Right hindlimb (tissue), 1 donor: ENCODE data around the gene AFAP1.
A peak's percentile ranks its signal among the peaks of the same experiment; 100 is the strongest.
"Not testable (repeated sequence)": the region's sequence is repeated elsewhere in the genome, so short reads cannot be mapped to it uniquely, and the experiment has no call there.

Experiments used
- DNase-seq: peaks from one replicate; pipeline ENCODE4 v3.0.0-alpha.2; 2018

Gene AFAP1

DNA sequence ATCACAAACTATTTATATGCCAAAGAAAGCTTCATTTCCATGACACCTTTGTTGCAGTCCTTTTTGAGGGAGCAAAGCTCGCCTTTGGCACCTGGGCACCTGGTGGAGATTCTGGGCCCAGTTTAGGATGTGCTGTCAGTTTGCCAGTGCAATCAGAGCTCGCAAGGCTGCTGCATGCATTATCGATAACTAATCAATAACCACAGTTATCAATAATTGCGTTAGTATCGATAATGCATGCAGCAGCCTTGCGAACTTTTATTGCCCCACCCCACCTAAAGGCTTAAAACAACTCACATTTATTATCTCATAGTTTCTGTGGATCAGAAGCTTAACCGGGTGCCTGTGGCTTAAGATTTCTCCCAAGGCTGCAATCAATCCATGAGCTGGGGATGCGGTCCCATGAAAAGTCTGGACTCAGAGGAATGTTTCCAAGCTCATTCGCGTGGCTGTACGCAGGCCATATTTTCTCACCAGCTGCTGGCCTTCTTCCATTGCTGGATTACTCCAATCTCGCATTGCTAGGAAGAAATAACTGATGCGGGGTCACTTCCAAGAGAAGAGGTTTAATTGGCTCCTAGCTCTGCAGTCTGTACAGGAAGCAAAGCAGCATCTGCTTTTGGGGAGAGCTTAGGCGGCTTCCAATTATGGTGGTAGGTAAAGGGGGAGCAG, 6.2 kb upstream of the AFAP1 start:
- DNase-seq = peak; percentile 54

GRCh38 chr4:7944599-7945220, 5.0 kb upstream of the AFAP1 start:
- DNase-seq = no peak

DNA sequence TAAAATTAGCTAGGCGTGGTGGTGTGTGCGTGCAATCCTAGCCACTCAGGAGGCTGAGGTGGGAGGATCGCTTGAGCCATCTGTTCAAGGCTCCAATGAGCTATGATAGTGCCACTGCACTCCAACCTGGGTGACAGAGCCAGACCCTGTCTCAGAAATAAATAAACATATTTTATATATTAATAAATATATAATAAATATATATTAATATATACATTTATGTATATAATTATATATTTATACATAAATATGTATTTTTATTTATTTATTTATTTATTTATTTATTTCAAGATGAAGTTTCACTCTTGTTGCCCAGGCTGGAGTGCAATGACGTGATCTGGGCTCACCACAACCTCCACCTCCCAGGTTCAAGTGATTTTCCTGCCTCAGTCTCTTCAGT, 4.0 kb upstream of the AFAP1 start:
- not testable (repeated sequence) for DNase-seq

- DNase-seq = no peak
Measured at GRCh38 chr4:7943211-7943610, 3.5 kb upstream of the AFAP1 start.

GRCh38 chr4:7941965-7942496, 2.4 kb upstream of the AFAP1 start:
- DNase-seq = no peak

GRCh38 chr4:7941111-7941964, 1.7 kb upstream of the AFAP1 start:
- no peak for DNase-seq

DNA sequence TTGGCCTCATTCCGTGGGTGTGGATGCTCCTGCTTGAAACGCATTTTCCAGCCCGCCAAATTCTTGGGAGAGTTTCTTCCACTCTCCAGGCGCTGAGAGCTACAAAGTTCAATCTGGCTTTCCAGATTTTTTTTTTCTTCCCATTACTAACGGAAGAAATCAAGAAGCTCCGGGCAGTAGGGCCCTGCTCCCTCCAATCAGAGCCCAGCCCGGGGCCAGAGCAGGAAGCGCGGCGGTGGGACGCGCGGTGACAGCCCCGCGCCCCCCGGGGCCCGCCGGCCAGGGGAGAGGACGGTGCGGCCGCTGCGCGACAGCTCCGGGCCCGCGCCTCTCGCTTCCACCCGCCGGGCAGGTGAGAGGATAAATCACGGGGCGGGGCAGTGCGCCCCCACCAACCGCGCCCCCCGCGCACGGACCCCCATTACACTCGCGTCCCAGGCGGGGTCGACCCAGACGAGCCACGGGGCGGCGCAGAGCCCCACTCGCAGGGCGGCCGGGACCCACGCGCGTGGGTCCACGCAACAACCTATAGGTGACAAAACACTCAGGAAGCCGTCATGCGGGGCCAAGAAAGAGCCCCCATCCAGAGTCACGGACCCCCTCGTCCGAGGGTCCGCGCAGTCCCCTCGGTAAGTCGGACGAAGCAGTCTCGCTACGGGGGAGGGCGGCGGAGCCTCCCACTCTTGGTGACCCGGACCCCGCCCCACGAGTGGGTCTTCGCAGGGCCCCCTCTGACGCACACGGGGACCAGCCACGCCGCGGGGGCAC, 868 bp downstream of the AFAP1 start:
- peak; percentile 63 for DNase-seq

GRCh38 chr4:7938266-7938608, 1.4 kb downstream of the AFAP1 start:
- DNase-seq = no peak

DNA sequence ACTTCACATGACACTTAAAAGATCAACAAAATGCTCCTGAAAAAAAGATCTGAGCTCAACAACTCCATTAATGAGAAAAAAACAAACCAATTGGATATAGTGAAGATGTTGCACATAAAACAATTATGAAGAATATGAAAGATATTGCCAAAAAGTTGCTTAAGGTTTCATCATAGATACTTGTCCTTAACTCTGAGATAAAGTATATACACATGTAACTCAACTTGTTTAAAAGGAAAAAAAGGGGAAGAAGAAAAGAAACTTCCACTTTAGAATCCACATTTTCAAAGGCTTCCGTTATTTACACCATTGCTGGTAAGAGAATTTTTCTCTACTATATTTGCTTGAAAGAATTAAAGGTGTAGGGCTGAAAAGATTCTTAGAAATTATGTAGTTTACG, 2.7 kb downstream of the AFAP1 start:
- DNase-seq = no peak

DNA sequence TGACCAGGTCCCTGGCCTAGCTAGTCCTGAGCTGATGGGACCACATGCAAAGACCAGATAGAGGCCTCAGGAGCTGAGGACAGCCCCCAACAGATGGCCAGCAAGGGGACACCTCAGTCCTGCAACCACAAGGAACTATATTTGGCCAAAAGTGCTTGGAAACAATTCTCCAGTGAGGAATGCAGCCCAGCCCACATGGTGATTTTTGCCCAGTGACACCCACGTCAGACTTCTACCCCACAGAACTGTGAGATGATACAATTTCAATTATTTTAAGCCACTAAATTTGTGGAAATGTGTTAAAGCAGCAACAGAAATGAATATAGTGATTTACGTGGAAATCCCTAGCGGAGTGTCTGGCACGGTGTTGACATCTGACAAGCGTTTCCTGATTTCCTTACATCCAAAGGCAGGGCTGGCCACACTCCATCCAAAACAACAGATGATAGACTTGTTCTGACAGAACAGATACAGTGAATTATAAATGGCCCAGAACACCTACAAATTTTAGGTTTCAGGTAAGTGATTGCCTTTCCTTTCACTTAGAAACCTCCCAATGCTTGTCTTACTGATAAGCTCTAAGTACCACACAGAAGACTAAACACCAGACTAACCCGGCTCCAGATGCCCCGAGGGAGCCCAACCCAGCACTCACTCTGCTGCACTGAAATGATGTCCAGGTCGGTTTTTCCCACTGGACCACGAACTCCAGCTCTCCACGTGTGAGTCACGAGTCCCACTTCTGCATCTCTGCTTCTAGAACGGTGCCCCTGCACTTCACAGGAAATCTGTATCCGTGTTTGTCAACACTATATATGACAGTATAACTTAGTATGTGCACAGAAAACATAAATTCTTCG, 5.8 kb downstream of the AFAP1 start:
- no peak for DNase-seq

DNA sequence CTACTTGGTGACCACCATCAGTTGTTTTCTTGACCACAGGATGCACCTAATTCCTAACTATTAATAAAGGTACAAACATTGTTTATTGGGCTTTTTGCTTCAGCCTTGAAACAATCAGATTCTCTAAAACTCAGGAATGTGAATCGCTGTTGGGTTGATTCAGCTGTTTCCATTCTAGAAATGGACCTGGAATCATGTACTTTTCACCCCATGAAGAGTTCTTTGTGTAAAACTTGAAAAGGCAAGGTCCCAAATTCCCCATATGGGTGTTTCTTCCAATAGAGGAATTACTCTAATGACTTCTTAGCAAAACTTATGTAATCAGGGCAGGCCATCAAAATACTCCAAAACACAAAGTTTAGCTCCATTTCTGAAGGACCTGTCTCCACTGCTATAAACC, 7.4 kb downstream of the AFAP1 start:
- DNase-seq = no peak

GRCh38 chr4:7929118-7929951, 10.3 kb downstream of the AFAP1 start:
- DNase-seq = peak; percentile 68

DNA sequence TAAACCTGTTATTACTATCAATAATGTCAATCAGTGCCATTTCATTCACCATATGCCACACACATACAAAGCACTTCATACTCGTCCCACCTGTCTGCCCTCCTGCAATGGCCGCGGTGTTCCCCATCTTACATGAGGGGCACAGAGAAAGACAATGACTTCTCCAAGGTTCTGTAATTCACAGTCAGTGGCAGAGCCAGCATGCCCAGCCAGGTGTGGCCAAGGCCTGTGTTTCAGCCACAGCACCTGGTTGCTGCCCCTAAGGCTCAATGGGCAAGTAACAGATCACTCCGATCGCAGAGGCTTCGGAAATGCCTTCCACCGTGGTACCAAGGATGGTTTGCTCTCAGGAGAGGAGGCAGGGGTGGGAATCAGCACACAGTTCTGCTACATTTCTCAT, 10.9 kb downstream of the AFAP1 start:
- DNase-seq = no peak

DNA sequence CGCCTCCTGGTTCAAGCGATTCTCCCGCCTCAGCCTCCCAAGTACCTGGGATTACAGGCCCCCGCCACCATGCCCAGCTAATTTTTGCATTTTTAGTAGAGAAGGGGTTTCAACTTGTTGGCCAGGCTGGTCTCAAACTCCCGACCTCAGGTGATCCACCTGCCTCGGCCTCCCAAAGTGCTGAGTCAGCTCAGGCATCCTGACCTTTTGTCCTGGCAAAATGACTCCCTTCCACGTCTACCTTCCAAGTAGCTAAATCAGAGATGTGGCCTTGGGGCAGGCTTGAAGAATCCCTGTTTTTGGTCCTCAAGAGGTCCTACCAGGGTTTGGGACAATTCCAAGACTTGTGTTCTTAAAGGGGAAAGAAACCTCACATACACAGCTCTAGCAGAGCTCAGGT, 12.8 kb downstream of the AFAP1 start:
- DNase-seq = no peak

DNA sequence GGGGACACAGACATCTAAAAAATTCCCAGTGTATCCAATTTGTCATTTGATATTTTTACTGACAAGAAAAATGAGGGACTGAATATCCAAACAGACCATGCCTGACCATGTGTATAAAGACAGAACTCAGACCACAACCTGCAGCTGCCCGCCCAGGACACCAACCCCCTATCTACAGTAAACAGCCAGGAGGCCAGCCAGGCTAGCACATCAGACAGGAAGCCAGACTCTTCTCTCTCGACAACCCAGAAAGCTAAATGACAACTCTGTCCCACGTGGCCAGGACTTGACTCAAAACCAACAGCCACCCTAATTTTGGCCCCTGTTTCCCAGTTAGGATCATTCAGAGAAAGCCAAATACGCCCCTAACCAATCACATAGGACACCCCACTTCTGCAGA, 15.1 kb downstream of the AFAP1 start:
- DNase-seq = no peak

DNA sequence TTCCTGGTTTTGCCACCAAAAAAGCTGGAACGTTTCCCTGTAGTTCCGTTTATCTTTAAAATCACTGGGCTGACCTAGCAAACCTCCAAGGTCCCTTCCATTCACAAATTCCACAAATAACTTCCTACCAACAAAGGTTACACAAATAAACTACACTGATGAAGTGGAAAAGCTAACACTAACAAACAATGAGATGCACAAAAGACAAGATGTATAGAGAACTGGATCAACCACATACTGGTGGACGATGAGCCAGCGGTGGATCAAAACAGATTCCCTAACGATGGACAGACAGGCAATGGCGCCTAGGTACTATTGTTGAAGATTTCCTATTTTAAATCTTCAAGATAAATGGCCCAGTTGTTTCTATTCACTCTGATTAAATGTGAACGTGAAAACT, 15.5 kb downstream of the AFAP1 start:
- DNase-seq = no peak

DNA sequence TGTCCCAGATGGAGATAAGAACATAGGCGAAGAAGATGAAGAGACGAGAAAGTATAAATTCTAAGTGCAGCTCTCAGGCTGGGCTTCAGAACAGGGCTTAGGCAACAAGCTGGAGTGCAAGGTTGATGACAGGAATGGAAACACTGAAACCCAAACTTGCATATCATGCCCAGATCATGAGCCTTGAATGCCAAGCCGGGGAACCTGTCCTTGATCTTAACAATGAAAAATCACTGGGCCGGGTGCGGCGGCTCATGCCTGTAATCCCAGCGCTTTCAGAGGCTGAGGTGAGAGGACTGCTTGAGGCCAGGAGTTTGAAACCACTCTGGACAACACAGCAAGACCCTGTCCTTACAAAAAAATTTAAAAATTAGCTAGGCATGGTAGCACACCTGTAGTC, 17.2 kb downstream of the AFAP1 start:
- no peak for DNase-seq

DNA sequence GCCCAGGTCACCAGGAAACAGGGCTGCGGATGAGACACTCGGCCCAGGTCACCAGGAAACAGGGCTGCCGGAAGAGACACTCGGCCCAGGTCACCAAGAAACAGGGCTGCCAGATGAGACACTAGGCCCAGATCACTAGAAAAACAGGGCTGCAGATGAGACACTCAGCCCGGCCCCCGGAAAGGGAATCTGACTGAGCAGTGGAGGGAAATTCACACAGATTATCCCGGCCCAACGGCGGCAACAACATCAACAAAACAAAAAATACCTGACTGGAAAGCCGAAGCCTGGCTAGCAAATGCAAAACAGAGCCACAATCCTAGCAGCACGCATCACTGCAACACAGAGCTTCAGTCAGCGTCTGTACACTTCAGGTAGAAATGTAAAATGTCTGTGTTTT, 20.7 kb downstream of the AFAP1 start:
- DNase-seq = no peak

- DNase-seq = not testable (repeated sequence)
Measured at GRCh38 chr4:7918187-7918586, 21.5 kb downstream of the AFAP1 start.

- DNase-seq = no peak
Measured at GRCh38 chr4:7917669-7918068, 22.0 kb downstream of the AFAP1 start.

DNA sequence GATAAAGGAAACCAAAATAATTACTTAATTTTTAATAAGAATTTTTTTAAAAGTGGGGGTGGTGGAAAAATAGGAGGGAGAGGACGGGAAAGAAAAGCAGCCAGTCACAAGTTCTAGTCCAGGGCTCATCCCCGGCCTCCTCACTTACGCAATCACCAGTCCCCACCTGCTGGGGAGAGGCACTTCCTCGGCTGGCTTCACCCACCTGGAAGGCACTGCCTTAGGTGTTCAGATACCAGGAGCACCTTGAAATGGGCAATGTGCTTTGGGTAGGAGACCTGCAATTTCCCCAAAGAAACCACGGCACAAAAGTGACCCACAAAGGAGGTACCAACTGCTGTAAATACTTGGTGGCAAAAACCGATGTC, 23.8 kb downstream of the AFAP1 start:
- no peak for DNase-seq
